HG03520 (cell line): ENCODE measurements around the gene IL10.
"Not testable (repeated sequence)": the region's sequence is repeated elsewhere in the genome, so short reads cannot be mapped to it uniquely, and the experiment has no call there.

ENCODE experiments used
- ATAC-seq: cut with Tn5 transposase; IDR thresholded peaks from one replicate; pipeline ENCODE4 v1.9.1; 2021; ENCODE audit warnings: mild to moderate bottlenecking, moderate library complexity; ENCODE audit not compliant: unreplicated experiment

IL10 gene

GRCh38 chr1:206768472-206769303, 3.6 kb downstream of the IL10 start:
- no peak for ATAC-seq

GRCh38 chr1:206766251-206766856, 5.9 kb downstream of the IL10 start:
- ATAC-seq: peak; percentile 33

DNA sequence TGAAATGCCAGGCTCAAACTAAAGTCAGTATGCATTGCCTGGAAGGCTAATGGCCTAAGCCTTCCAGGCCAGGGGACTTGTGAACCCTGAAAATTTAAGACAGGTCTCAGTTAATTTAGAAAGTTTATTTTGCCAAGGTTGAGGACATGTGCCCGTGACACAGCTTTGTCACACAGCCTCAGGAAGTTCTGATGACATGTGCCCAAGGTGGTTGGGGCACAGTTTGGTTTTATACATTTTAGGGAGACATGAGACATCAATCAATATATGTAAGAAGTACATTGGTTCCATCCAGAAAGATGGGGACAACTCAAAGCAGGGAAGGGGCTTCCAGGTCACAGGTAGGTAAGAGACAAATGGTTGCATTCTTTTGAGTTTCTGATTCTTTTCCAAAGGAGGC, 6.5 kb downstream of the IL10 start:
- ATAC-seq: not testable (repeated sequence)

GRCh38 chr1:206762741-206763364, 9.4 kb downstream of the IL10 start:
- ATAC-seq: not testable (repeated sequence)

- no peak for ATAC-seq
Observed at GRCh38 chr1:206761159-206761768, 11.0 kb downstream of the IL10 start.

DNA sequence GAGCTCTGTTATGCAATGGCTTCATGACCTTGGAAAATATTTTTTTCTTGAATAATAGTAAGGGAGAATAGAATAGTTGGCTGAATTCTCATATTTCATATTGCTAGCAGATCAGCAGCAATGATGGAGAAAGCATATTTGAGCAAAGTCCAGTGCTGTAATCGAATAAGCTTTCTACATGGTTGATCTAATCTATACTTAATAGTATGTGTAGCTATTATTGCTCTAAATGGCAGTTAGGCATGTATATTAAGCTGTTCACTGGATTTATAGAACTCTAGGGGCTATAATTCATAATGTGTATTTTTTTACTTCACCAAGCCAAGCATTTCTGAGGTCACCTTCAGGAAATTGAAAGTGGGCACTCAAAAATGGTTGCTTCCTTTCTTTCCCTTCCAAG, 11.7 kb downstream of the IL10 start:
- ATAC-seq: no peak

DNA sequence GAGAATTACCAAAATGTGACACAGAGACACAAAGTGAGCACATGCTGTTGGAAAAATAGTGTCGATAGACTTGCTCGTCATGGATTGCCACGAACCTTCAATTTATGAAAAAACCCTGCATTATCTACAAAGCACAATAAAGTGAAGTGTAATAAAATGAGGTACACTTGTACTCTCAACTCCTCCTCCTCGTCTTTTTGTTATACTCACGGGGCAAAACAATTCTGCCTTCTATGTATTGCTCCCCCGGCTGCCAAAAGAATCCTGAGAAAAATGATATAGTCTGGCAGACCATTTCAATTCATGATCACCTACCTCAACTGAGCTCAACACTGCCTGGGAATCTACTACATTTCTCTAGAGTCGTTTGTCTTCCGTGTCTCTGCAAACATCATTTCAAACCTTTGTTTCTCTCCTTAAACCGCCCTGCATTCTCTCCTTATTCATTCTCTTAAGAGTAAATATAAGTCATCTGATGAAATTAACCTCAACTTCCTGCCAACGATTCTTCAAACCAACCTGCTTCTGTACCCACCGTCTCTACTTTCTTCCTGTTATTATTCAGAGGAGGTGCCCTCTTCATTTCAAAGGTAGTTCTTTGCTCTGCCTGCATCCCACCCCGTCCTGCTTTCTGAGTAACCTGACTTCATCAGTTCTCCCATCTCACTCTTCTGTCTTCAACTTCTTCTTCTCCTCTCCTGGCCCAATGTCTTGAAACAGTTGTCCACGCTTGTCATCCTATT, 14.6 kb downstream of the IL10 start:
- no peak for ATAC-seq

DNA sequence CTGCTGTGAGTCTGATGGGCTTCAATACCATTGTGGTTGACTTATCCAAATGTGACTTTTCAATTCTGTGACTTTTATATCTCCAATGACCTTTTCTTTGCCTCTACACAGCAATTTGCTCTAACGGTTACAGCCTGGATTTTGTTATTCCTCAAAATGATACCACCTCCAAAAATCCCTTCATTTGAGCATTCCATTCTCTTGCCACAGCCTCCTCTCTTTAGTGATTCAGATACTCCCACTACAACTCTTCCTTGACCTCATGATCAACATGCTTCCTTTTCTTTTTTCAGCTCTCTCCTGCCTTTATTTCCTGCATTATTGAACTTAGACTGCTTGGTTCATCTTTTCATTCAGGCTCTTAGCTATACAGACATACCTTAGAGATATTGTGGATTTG, 18.3 kb downstream of the IL10 start:
- ATAC-seq: no peak

GRCh38 chr1:206753141-206753540, 19.2 kb downstream of the IL10 start:
- ATAC-seq: no peak

GRCh38 chr1:206752481-206752880, 19.8 kb downstream of the IL10 start:
- no peak for ATAC-seq

DNA sequence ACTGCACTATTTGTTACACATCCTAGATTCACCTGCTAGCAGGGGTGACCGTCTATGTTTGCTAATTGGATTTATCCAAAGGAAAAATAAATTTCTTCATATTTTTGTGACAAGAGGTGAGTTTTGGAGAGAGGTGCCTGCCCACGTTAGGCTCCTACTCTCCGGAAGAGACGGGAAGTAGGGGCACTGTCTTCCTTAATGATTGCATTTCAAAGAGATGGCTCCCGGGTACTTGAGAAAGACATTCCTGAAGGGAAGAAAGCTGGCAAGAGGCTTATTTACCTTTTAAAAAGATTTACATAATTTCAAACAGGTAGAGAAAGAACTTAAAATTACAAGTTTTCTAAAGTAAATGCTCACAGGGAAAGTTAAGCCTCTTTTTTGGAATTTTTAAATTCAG, 20.4 kb downstream of the IL10 start:
- no peak for ATAC-seq

DNA sequence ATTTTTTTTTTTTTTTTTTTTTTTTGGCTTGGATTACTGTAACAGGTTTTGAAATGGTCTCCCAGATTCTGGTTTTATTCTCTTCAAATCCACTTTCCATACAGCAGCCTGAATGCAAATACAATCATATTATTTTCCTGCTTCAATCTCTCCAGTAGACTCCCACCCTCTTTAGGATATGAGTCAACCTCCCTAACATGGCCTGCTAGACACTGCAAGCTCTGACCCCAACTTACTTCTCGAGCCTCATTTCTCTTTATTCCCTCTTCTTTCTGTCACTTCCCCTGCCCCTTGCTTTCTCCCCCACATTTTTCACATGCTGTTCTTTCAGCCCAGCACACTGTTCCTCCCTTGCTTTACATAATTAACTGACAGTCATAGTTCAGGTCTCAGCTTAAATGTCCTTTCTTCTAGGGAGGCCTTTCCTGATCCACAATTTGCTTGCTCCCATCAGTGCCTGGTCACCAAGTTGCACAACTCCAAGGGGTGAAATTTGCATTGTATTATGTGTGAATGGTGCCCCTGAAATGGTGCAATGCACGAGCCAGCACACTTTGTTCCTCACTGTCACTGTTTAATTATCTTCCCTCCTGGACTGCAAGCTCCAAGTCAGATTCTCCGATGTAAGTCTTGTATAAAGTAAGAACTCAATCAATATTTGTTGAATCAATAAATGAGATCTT, 23.8 kb downstream of the IL10 start:
- ATAC-seq: no peak

DNA sequence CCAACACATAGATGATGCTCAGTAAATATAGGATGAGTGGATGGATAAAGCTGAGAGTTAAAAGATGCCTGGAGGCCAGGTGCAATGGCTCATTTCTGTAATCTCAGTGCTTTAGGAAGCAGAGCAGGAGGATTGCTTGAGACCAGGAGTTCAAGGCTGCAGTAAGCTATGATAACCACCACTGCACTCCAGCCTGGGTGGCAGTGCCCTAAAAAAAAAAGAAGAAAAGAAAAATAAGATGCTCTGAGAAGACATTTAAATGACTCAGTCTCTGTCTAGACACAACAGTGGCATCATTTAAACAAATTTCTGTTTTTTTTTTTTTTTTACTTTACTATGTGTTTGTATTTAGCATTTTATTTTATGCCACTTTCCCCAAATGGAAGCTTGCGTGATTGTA, 27.0 kb downstream of the IL10 start:
- no peak for ATAC-seq

- no peak for ATAC-seq
Observed at GRCh38 chr1:206744683-206745082, 27.6 kb downstream of the IL10 start.

DNA sequence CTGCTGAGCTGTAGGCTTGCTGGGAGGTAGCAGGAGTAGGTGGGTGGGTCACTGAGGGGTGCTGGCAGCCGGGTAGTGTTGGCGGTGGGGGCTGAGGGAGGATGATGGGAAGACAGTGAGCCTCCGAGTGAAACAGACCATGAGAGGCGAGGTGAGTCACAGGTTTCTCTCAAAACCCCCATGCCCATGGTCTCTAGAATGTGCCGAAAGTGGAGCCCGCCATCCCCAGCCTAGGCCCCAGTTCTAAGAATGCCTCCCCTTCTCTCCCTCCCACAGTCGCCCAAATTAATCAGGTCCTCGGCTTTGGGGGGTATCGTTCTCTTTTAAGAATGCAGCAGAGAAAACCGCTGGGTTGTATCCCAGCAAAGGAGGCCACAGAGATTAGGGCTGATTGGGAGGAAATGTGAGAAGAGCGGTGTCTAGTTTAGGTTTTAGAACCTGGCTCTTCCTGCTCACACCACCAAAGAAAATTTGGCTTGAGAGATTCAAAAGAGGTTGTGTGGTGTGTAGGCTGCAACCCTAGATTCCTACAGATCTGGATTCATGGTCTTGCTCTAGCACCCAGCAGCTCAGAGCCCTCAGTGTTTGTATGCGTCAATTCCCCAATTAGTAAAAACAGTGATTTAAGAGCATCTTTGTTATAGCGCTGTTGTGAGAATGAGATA, 29.4 kb downstream of the IL10 start:
- no peak for ATAC-seq

DNA sequence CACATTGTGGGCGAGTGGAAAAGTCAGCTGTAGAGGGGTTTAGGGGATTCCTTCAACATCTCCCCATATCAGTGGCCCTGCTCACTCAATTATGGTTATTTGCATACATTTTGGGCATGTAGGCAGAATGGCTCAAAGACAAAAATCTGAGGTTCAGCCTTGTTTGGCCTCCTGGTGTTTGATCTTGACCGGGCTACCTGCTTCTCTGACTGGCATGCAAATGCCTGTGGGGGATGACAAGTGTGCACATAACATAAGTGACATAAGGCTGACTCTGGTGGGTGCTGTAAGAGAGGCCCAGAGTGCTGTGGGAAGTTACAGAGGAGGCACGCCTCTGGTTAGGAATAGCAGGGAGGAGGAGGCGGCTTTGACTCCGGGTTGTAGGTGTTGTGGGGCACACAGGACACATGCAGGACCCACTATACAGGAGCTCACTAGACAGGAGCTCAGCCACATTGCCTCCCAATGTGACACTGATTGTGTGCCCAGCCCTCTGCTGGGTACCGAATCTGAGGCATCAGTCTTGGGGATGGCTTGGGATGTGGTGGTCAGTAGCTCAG, 31.1 kb downstream of the IL10 start:
- ATAC-seq: no peak

DNA sequence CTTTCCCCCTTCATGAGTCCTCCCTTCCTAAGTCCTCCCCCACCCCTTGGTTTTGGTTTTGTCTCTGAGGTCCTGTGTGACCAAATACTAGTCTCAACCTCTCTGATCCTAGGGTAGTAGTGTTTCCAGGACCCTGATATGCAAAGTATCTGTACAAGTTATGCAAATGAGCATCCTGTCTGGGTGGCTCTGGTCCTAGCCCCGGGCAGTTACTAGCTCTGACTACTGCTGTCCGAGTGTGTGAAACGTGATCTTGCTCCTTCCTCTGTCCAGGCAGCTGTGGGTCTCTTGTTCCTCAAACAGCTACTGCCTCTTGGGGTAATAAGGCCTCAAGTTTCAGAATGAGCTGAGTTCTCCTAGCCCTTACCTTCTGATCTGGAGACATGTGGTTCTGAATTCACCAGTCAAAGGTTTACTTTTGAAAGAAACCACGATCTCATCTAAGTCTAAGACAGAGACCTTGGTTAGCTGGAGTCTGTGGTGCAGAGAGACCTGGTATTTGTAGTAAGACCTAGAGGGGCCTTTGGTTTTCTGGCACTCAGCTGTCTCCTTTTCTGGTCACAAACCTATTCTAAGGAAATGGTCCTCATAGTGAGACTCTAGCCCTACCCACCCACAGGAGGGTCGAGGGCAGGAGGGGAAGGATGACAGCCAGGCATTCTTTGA, 32.8 kb downstream of the IL10 start:
- ATAC-seq: peak; percentile 78

DNA sequence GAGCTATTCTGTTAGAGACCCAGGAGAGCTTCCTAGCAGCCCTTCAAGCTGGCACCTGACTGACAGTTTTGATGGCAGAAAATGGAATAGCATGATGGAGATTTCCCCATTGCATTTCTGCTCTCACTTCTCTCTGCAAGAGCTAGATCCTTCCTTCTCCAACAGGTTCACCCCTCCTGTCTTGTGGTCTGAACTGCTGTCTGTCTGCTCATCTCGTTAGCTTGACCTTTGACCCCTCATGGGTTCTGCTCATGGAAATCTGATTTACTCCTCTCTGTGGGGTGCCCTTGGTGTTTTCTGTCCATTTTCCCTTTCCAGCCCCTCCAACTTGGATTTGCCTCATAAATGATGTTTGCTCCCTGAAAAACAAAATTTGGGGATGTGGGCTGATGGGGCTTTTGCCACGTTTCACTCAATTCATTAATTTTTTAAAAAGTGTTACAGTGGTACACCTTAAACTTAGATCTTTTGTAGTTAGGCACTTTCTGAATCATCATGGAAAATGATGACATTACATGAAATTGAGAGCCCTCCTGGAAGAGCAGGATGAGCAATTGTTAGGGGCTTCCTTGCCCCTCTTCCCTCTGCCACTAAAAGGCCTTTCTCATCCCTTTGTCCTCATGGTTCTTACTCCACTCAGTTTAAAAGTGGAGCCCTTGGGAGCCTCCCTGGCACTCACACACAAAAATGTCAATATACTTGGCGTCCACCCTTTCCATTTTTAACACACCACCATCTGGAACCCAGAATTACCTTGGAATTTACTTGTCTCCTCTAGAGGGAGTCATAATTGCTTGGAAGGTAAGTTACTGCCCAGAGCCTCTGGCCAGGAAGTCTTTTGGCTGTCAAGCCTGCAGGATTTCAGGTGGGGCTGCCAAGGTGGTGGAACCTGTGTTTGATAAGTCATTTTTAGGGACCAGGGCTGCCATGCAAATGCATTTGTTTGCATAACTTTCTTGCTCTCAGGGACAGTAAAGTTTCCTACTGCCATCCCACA, 33.6 kb downstream of the IL10 start:
- ATAC-seq: peak; percentile 0
